ENCODE results near the gene S100Z.

S100Z gene

DNA sequence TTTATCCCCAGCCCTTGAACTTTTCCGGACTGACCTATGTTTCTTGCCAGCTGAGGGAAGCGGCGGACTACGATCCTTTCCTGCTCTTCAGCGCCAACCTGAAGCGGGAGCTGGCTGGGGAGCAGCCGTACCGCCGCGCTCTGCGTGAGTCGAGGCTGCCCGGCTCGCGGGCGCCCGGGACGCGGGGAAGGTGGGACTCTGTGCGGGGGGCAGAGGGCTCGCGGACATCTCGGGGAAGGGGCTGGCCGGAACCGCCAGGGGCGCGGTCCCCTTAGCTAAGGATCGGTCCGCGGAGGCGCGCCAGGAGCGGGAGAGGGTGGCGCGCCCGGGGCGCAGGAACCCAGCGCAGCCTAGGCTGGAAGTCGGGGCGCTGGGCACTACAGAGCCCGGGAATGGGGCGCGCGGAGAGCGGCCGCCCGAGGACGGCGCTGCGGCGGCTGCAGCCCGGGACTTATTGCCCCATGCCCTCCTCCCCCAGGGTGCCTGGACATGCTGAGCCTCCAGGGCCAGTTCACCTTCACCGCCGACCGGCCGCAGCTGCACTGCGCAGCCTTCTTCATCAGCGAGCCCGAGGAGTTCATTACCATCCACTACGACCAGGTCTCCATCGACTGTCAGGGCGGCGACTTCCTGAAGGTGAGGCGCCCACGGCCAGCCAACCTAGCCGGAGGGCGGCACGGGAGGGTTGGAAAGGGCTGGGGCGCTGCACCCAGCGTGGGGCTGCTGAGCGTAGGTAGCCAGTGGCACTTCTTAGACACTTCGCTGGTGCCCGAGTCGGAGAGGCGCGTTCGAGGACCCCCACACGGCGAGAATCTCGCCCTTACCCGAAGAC, 104.0 kb downstream of the S100Z start:
- Histone ChIP-seq H3K9me3 (ENCODE audit: control insufficient read depth, low read length) (no peaks in the 10 kb centered on the region), H3K4me1 (ENCODE audit: control insufficient read depth, insufficient read depth, low read length, poor library complexity, severe bottlenecking) (peaks cover 10% of the 10 kb centered on the region), H3K27ac (ENCODE audit: low read depth, low read length, severe bottlenecking) (no peak overlapping the region), H3K4me3 (ENCODE audit: extremely low read depth, insufficient read depth, low read length, poor library complexity, severe bottlenecking) (peak overlapping the region; percentile 48), H3K36me3 (ENCODE audit: control insufficient read depth, insufficient read depth, low read length) (no peaks in the 10 kb centered on the region)
- 1 to 2% methylated on average over 64 to 69 of the region's 81 CpGs for WGBS, 2 experiments (ENCODE audit: insufficient coverage in 2 of 2)

DNA sequence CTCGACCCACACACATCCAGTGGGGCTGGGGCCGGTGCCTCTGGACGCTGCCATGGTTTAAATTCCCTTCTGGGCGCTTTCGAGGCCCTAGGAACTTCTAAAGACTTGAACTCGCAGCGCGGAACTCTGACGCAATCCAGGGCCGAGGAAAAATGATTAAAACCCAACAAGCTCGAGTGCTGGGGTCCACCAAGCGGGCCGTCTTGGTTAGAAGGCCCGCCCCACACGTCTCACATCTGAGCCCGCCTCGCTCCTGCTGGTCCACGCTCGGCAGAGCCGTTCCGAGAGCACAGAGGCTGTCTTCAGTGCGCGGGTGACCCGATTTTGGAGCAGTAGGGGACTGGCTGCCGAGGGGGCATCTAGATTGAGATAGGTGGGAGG, 104.6 kb downstream of the S100Z start:
- Histone ChIP-seq H3K36me3 (ENCODE audit: control insufficient read depth, insufficient read depth, low read length) (no peaks in the 10 kb centered on the region), H3K27ac (ENCODE audit: low read depth, low read length, severe bottlenecking) (no peak overlapping the region), H3K4me3 (ENCODE audit: extremely low read depth, insufficient read depth, low read length, poor library complexity, severe bottlenecking) (peak overlapping the region; percentile 48), H3K4me1 (ENCODE audit: control insufficient read depth, insufficient read depth, low read length, poor library complexity, severe bottlenecking) (peaks cover 16% of the 10 kb centered on the region), H3K9me3 (ENCODE audit: control insufficient read depth, low read length) (no peaks in the 10 kb centered on the region)
- 19 to 29% methylated on average over 21 to 22 of the region's 25 CpGs for WGBS, 2 experiments (ENCODE audit: insufficient coverage in 2 of 2)

DNA sequence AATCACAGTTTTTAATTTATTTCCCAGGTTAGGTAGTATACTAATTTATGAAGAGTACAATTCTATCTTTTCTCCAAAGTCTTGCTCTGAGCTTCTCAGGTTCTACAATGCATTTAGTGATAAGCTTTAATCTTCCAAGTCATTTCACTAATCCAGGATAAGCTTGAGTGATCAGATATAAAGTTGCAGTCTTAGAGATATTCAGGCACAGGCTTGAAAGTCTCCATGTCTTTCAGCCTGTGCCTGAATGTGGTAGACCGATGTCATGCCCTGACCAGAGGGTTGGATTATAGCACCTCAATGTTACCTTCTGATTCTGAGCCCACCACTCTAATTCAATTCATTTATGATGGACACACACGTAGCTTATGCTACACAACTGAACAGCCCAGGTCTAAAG, 106.2 kb downstream of the S100Z start:
- no peak overlapping the region for H3K27ac ChIP-seq (ENCODE audit: low read depth, low read length, severe bottlenecking)
- no peaks in the 10 kb centered on the region for H3K36me3 ChIP-seq (ENCODE audit: control insufficient read depth, insufficient read depth, low read length)
- H3K9me3 ChIP-seq (ENCODE audit: control insufficient read depth, low read length), result no peaks in the 10 kb centered on the region
- 88 to 94% methylated on average over 2 of the region's 2 CpGs for WGBS, 2 experiments (ENCODE audit: insufficient coverage in 2 of 2)
- no peak overlapping the region for H3K4me3 ChIP-seq (ENCODE audit: extremely low read depth, insufficient read depth, low read length, poor library complexity, severe bottlenecking)
- H3K4me1 ChIP-seq (ENCODE audit: control insufficient read depth, insufficient read depth, low read length, poor library complexity, severe bottlenecking), result peaks cover 24% of the 10 kb centered on the region

DNA sequence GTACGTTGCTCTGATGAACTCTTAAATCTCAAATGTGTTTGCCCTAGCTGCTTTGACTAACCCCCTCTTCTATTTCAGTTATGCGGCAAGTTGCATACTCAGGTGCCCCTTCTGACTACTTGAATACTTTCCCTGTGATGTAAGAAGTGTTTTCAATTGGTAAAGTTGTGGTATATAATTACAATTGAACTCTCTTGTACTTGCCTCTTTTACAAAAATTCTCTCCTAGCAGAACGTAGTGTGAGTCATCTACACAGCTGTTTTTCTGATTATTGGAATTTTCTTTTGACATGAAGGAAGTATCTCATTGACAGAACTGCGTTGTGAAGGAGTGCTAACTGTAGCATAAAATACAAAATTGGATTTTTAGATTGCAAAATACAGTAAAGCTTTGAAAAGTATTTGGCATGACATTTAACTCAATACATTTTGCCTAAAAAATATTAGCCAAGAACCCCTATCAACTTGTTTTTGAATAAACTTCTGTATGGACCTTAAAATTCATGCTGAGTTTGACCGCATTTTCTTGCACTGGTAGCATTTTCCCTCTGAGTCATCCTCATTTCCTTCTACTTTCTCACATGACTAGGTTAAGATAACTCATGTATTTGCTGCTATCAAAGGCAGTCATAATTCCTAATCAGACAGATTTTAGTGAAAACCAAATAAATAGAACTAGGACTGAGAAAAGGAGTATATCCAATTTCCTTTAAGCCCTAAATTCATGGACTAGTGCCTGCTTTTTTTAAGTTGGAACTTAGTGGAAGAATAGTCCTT, 109.4 kb downstream of the S100Z start:
- H3K4me3 ChIP-seq (ENCODE audit: extremely low read depth, insufficient read depth, low read length, poor library complexity, severe bottlenecking), result no peak overlapping the region
- H3K4me1 ChIP-seq (ENCODE audit: control insufficient read depth, insufficient read depth, low read length, poor library complexity, severe bottlenecking), result peaks cover 24% of the 10 kb centered on the region
- no peaks in the 10 kb centered on the region for H3K36me3 ChIP-seq (ENCODE audit: control insufficient read depth, insufficient read depth, low read length)
- peak overlapping the region; percentile 56 for H3K27ac ChIP-seq (ENCODE audit: low read depth, low read length, severe bottlenecking)
- H3K9me3 ChIP-seq (ENCODE audit: control insufficient read depth, low read length), result no peaks in the 10 kb centered on the region
- WGBS, 2 experiments (ENCODE audit: insufficient coverage in 2 of 2), result 80 to 91% methylated on average over 1 of the region's 5 CpGs

DNA sequence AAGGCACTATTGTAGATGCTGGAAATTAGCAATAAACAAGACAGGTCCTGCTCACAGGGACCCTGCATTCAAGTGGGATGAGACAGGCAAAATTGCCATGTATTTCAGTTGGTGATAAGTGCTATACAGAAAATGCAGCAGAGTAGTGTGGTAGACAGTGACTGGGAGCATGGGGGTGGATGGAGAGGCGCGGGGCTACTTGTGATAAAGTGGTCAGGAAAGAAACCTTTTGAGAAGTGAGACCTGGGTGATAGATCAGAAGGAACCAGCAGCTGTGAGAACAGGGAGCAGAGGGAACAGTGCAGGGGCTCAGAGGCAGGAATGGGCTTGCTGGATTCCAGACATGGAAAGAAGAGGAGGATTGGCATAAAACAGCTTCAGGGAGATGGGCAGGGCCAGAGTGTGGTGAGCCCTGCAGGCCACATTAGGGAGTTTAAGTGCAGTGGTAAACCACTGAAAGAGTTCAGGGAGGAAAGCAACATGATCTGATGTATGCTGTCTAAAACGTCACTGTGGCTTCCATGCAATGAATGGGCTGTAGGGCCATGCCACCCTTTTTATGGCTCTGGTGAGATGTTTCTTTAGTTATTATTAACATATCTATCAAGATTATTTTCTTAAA, 110.3 kb downstream of the S100Z start:
- Histone ChIP-seq H3K4me3 (ENCODE audit: extremely low read depth, insufficient read depth, low read length, poor library complexity, severe bottlenecking) (no peak overlapping the region), H3K36me3 (ENCODE audit: control insufficient read depth, insufficient read depth, low read length) (no peaks in the 10 kb centered on the region), H3K4me1 (ENCODE audit: control insufficient read depth, insufficient read depth, low read length, poor library complexity, severe bottlenecking) (peaks cover 24% of the 10 kb centered on the region), H3K27ac (ENCODE audit: low read depth, low read length, severe bottlenecking) (no peak overlapping the region), H3K9me3 (ENCODE audit: control insufficient read depth, low read length) (no peaks in the 10 kb centered on the region)
- WGBS, 2 experiments (ENCODE audit: insufficient coverage in 2 of 2), result 91 to 100% methylated on average over 2 to 3 of the region's 3 CpGs

DNA sequence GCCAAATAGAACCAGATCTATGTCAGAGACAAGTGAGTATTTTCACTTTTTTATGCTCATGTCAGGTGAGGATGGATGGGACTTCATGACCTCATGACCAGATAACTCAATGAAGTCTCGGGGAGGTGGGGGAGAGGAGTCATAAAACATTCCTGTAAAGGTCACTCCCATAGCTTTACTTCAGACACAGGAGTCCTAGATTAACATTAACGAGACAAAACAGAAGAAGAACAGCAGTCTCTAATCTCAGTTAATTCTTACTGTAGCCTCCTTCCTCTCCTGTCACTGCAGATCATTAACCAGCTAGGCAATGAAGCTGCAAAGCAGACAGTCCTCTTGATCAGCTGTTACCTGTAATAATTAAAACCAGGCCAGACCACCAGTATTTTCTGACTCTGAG, 114.2 kb downstream of the S100Z start:
- Histone ChIP-seq H3K9me3 (ENCODE audit: control insufficient read depth, low read length) (no peaks in the 10 kb centered on the region), H3K4me3 (ENCODE audit: extremely low read depth, insufficient read depth, low read length, poor library complexity, severe bottlenecking) (no peak overlapping the region), H3K27ac (ENCODE audit: low read depth, low read length, severe bottlenecking) (no peak overlapping the region), H3K36me3 (ENCODE audit: control insufficient read depth, insufficient read depth, low read length) (no peaks in the 10 kb centered on the region), H3K4me1 (ENCODE audit: control insufficient read depth, insufficient read depth, low read length, poor library complexity, severe bottlenecking) (peaks cover 12% of the 10 kb centered on the region)
- 73 to 83% methylated on average over 1 of the region's 2 CpGs for WGBS, 2 experiments (ENCODE audit: insufficient coverage in 2 of 2)
